GM18511 (cell line): Measurements from ENCODE around the gene EGFR.
"Not testable (repeated sequence)": the region's sequence is repeated elsewhere in the genome, so short reads cannot be mapped to it uniquely, and the experiment has no call there.

Experiments used
- ATAC-seq: cut with Tn5 transposase; IDR thresholded peaks from one replicate; pipeline ENCODE4 v1.9.1; 2021; ENCODE audit warnings: mild to moderate bottlenecking, moderate library complexity; ENCODE audit not compliant: unreplicated experiment

EGFR gene

DNA sequence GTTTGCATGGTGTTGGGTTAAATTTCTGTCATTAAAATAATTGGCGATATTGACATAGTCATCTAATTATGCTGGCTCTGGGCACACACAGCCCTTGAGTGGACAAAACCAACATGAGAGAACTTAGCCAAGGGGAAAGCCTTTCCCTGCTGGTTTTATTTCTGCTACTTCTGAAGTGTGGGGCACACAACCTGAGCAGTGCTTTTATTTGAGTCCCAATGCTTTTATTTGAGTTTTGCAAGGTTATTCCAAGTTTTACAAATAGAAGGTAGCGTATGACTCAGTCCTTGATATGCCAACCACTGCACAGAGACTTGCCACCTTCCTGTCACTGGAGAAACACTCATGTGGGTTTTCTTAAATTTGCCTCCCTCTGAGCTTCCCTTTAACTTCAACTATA lies 145.7 kb downstream of the EGFR start:
- no peak for ATAC-seq

DNA sequence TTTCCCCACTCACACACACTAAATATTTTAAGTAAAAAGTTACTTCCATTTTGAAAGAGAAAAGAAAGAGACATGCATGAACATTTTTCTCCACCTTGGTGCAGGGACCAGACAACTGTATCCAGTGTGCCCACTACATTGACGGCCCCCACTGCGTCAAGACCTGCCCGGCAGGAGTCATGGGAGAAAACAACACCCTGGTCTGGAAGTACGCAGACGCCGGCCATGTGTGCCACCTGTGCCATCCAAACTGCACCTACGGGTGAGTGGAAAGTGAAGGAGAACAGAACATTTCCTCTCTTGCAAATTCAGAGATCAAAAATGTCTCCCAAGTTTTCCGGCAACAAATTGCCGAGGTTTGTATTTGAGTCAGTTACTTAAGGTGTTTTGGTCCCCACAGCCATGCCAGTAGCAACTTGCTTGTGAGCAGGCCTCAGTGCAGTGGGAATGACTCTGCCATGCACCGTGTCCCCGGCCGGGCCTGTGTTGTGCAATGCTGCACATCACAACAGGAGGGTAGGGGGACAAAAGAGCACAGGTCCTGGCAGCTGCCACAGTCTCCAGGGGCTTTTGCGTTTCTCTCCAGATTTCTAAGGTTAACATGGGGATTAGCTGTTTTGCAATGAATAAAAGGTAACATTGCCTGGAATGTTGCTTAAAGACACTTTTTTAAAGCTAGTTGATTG lies 146.5 kb downstream of the EGFR start:
- ATAC-seq, result no peak

DNA sequence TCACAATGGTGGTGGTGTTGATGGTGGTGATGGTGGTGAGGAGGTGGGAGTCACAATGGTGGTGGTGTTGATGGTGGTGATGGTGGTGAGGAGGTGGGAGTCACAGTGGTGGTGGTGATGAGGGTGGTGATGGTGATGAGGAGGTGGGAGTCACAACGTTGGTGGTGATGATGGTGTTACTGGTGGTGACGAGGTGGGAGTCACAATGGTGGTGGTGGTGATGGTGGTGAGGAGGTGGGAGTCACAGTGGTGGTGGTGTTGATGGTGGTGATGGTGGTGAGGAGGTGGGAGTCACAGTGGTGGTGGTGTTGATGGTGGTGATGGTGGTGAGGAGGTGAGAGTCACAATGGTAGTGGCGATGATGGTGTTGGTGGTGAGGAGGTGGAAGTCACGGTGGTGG lies 148.5 kb downstream of the EGFR start:
- not testable (repeated sequence) for ATAC-seq

DNA sequence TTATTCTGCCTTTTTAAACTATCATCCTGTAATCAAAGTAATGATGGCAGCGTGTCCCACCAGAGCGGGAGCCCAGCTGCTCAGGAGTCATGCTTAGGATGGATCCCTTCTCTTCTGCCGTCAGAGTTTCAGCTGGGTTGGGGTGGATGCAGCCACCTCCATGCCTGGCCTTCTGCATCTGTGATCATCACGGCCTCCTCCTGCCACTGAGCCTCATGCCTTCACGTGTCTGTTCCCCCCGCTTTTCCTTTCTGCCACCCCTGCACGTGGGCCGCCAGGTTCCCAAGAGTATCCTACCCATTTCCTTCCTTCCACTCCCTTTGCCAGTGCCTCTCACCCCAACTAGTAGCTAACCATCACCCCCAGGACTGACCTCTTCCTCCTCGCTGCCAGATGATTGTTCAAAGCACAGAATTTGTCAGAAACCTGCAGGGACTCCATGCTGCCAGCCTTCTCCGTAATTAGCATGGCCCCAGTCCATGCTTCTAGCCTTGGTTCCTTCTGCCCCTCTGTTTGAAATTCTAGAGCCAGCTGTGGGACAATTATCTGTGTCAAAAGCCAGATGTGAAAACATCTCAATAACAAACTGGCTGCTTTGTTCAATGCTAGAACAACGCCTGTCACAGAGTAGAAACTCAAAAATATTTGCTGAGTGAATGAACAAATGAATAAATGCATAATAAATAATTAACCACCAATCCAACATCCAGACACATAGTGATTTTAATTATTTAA lies 151.7 kb downstream of the EGFR start:
- ATAC-seq, result no peak

DNA sequence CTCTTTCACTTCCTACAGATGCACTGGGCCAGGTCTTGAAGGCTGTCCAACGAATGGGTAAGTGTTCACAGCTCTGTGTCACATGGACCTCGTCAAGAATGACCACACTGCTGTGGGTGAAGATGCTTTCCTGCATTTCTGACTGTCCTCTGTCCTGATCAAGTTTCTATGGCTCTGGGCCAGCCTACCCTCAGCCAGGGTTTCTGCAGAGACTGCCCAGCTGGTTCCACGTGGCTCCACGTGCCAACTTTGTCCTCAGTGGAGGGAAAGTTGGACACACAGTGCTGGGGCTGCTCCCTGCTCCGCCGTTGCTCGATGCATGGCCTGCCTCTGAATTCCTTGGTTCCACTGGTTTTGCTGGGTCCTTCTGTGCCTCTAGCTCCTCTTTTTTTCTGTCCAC lies 152.3 kb downstream of the EGFR start:
- ATAC-seq, result no peak

DNA sequence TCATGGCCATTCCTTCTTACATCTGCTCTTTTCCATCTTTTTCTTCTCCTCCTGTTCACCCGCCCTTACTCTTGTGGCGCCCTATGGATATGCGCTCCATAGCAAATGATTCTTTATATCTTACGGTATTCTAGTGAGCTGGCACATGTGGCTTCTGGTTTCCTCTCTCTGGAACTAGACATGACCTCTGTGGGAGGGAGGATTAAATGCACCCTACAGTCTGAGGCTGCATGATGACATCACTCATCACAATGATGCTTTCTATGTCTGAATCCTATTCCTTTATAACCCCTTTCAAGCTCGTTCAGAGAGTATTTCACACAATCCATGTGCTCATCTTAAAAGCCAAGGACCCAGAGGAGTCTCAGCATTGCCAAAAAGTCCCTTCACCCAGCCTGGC lies 153.3 kb downstream of the EGFR start:
- ATAC-seq, result no peak

DNA sequence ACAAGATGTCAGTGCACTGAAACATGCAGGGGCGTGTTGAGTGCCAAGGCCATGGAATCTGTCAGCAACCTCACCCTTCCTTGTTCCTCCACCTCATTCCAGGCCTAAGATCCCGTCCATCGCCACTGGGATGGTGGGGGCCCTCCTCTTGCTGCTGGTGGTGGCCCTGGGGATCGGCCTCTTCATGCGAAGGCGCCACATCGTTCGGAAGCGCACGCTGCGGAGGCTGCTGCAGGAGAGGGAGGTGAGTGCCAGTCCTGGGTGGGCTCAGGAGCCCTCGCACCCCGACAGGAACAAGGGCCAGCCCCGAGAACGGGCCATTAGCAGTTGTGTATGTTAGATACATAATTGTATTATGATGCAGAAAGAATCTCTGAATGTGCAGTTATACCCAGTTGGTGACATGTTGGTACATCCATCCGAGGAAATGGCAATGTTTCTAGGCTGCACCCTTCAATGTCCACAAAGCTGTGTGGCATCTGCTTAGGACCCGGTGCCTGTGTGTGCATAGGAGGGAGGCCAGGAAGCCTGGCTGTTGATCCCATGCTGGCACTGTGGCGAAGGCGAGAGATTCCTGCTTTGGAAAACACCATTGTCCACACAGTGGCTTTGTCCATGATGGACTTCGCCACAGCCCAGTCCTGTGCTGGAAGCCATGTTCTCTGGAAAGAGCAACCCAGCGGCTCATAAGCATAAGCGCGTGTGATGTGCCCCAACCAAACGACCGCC lies 154.2 kb downstream of the EGFR start:
- no peak for ATAC-seq

DNA sequence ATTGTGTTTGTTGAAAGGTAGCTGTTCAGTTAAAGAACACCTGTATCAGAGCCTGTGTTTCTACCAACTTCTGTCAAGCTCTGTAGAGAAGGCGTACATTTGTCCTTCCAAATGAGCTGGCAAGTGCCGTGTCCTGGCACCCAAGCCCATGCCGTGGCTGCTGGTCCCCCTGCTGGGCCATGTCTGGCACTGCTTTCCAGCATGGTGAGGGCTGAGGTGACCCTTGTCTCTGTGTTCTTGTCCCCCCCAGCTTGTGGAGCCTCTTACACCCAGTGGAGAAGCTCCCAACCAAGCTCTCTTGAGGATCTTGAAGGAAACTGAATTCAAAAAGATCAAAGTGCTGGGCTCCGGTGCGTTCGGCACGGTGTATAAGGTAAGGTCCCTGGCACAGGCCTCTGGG lies 154.9 kb downstream of the EGFR start:
- no peak for ATAC-seq

DNA sequence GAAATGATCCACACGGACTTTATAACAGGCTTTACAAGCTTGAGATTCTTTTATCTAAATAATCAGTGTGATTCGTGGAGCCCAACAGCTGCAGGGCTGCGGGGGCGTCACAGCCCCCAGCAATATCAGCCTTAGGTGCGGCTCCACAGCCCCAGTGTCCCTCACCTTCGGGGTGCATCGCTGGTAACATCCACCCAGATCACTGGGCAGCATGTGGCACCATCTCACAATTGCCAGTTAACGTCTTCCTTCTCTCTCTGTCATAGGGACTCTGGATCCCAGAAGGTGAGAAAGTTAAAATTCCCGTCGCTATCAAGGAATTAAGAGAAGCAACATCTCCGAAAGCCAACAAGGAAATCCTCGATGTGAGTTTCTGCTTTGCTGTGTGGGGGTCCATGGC lies 155.6 kb downstream of the EGFR start:
- no peak for ATAC-seq

DNA sequence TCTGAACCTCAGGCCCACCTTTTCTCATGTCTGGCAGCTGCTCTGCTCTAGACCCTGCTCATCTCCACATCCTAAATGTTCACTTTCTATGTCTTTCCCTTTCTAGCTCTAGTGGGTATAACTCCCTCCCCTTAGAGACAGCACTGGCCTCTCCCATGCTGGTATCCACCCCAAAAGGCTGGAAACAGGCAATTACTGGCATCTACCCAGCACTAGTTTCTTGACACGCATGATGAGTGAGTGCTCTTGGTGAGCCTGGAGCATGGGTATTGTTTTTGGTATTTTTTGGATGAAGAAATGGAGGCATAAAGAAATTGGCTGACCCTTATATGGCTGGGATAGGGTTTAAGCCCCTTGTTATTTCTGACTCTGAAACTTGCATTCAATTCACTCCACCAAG lies 156.0 kb downstream of the EGFR start:
- no peak for ATAC-seq

DNA sequence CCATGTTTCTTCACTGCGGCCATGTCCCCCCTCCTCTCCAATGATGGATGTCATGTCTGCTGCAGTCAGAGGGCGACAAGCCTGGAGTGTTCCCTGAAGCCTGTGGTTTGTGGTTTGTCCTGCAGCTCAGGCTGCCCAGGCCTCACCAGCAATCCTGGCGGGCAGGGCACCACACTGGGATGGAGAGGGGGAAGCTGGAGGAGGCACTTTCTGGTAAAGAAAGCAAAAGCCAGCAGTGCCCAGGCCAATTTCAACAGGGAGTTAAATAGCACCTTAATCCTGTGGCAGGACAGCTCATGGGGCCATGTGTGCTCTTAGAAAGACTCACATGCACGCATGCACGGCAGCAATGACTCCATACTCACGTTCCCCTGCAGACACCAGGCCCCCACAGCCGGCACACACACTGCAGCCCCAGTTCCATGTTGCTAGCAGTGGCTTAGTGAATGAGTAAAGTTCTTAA lies 158.3 kb downstream of the EGFR start:
- ATAC-seq, result no peak

DNA sequence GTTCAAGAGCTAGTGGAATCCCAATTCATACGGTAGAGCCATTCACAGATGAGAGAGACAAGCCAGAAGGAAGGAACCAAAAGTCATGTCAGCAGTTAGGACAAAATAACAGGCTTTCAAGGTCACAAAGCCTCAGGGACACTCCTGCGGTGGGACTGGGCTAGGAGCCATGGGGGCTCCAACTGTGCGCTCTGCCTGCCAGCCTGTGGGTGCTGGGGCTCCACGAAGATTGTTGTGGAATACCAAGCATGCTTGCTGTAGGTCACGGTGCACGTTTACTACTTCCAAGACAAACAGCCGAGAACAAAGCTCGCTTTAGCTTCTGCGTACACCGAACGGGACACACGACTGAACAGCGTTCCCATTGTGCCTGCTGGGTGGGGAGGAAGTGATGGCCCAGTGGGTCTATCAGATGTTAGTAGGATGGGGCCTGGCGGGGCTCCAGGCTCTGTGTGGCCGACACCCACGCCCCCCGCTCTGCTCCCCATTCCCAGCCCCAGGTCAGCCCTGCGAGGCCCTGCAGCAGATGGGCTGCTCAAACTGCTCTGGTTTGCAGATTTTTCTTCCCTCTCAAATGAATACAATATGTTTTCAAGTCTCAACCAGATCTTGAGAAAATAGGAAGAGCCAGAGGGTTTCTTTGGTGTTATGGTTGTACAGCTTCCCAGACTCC lies 158.9 kb downstream of the EGFR start:
- ATAC-seq, result no peak

DNA sequence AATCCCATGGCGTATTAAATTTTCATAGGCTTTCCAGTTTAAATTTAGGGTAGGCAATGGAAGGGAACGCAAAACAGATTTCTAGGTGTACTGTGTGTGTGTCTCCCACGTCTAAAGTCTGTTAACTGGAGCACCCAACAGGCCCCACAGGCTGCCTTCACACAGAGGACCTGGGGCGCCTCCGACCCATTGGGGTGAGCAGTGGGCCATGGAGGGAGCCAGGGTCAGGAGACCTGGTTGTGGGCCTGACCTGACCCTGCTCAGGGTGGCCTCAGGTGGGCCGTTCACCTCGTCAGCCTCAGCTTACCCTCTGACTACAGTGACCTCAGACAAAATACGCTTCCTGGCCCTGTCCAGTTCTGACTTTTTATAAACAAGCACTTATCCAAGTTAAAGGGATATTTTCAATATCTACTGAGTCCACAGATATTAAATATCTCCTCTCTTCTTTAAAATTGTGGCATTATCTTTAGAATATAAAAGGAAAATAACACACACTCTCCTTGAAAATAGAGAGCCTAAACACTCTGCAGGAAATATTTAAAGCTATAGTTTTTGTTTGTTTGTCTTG lies 159.6 kb downstream of the EGFR start:
- no peak for ATAC-seq

DNA sequence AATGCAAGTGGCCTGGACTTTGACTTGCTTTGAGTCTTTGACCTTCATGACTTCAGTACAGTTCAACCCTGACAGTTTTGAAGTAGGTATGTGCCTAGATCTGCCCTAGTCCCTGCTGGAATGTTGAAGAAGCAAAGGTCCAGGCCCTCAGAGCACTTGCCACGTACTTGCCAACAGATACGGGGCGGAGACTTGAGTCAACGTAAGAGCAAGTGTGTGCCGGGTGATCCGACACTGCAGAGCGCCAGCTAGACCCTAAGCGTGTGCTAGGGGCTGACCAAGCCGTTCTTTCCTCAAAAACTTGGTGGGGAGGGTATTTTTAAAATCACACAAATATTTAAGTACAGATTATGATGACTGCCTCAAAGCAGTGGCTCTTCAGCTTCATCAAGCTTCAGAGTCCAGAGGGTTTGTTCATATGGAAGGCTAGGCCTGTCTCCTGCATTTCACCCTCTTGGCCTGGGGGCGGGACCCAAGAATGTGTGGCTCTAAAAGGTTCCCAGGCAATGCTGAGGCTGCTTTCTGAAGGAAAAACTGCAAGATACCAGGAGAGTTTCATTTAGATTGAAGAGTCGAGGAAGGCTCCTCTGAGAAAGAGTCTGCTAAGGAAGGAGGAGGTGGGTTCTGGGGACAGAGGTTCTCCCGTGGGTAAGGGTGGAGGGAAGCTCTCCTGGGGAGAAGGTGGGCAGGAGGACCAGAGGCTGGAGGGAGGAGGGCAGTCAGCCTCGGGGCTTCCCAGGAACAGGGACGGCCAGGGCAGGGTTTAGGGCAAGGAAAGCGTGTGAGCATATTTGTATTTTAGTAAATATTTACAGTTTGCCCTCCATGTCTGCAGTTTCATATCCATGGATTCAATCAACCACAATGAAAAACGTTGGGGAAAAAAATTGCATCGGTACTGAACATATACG lies 160.3 kb downstream of the EGFR start:
- ATAC-seq, result no peak

DNA sequence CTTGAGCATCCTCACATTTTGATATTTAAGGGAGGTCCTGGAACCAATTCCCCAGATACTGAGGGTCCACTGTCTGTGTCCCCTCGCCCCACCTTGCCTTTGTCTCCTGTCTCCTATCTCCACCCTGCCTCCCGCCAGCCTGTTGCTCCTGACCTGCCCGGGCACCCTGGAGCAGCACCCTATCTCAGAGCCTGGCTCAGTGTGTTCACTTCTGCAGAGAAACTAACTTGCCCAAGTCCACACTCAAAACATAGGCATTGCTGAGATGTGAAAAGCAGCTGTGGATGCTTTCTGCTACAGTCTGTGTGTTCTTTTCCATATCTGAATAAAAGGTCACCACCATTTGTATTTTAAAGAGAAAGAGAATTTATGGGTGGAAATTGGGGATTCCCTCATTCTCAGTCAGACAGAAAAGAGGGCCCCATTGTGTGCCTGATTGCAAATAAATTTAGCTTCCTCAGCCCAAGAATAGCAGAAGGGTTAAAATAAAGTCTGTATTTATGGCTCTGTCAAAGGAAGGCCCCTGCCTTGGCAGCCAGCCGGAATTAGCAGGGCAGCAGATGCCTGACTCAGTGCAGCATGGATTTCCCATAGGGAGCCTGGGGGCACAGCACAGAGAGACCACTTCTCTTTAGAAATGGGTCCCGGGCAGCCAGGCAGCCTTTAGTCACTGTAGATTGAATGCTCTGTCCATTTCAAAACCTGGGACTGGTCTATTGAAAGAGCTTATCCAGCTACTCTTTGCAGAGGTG lies 161.3 kb downstream of the EGFR start:
- ATAC-seq, result no peak

DNA sequence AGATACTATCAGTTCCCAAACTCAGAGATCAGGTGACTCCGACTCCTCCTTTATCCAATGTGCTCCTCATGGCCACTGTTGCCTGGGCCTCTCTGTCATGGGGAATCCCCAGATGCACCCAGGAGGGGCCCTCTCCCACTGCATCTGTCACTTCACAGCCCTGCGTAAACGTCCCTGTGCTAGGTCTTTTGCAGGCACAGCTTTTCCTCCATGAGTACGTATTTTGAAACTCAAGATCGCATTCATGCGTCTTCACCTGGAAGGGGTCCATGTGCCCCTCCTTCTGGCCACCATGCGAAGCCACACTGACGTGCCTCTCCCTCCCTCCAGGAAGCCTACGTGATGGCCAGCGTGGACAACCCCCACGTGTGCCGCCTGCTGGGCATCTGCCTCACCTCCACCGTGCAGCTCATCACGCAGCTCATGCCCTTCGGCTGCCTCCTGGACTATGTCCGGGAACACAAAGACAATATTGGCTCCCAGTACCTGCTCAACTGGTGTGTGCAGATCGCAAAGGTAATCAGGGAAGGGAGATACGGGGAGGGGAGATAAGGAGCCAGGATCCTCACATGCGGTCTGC lies 162.2 kb downstream of the EGFR start:
- no peak for ATAC-seq

DNA sequence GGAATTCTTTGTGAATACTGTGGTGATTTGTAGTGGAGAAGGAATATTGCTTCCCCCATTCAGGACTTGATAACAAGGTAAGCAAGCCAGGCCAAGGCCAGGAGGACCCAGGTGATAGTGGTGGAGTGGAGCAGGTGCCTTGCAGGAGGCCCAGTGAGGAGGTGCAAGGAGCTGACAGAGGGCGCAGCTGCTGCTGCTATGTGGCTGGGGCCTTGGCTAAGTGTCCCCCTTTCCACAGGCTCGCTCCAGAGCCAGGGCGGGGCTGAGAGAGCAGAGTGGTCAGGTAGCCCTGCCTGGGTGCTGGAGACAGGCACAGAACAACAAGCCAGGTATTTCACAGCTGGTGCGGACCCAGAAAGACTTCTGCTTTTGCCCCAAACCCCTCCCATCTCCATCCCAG lies 162.9 kb downstream of the EGFR start:
- no peak for ATAC-seq

DNA sequence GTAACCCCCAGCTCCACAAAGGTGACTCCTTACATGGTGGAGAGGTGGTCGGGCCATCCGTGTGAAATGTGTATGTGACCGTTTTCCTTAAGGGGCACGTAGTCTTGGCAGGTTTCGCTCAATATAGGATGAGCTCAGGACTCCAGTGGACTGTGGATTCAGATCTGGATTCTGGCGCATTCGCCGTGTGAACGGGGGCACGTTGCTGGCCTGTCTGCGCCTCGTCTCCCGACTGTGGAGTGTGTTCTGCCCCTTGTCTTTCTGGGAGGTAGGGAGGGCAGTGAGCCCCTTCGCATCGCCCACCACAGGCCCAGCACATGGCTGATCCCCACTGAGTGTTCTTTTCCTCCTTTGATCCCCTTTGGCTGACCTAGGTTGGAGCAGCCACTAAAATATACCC lies 165.1 kb downstream of the EGFR start:
- ATAC-seq, result no peak

DNA sequence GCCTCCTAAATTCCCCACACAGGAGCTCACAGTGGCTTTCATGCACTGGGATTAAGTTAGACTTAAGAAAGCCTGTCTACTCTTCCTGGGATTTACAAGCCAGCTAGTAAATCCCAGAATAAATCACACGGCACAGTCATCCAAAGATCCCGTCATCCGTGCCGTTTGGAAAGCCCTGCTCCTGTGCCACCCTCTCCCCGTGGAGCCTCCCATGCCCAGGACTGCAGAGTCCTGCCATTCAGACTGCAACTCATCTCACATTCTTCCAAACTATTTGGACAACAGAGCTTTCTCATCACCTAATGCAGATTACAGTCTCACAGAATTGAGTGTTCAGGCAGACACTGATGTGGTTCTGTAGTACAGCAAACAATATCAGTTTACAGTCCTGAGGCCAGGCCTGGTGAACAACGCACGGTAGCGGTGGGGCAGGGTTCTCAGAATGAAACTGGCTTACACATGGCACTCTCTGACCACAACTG lies 166.5 kb downstream of the EGFR start:
- no peak for ATAC-seq
